ENCODE data around the gene CDK1.
A peak's percentile ranks its signal among the peaks of the same experiment; 100 is the strongest.

The CDK1 gene

GRCh38 chr10:60798870-60799269, 20.6 kb downstream of the CDK1 start:
- Histone ChIP-seq H3K4me1 (ENCODE audit: control insufficient read depth, insufficient read depth, low read length) (no peaks in the 10 kb centered on the region), H3K9me3 (ENCODE audit: control insufficient read depth, insufficient read depth, low read length) (no peaks in the 10 kb centered on the region), H3K36me3 (ENCODE audit: control insufficient read depth, insufficient read depth, low read length) (peaks cover 38% of the 10 kb centered on the region), H3K27ac (ENCODE audit: low read depth, low read length) (no peak overlapping the region), H3K4me3 (ENCODE audit: low read depth, low read length) (no peak overlapping the region), H3K9ac (ENCODE audit: low read depth, low read length) (no peak overlapping the region), H3K27me3 (ENCODE audit: control insufficient read depth, insufficient read depth, low read length) (no peaks in the 10 kb centered on the region)

GRCh38 chr10:60799971-60800650, 21.8 kb downstream of the CDK1 start:
- H3K27me3 ChIP-seq (ENCODE audit: control insufficient read depth, insufficient read depth, low read length), result no peaks in the 10 kb centered on the region
- no peaks in the 10 kb centered on the region for H3K4me1 ChIP-seq (ENCODE audit: control insufficient read depth, insufficient read depth, low read length)
- no peaks in the 10 kb centered on the region for H3K9me3 ChIP-seq (ENCODE audit: control insufficient read depth, insufficient read depth, low read length)
- H3K27ac ChIP-seq (ENCODE audit: low read depth, low read length), result peak overlapping the region; percentile 33
- H3K4me3 ChIP-seq (ENCODE audit: low read depth, low read length), result no peak overlapping the region
- peaks cover 26% of the 10 kb centered on the region for H3K36me3 ChIP-seq (ENCODE audit: control insufficient read depth, insufficient read depth, low read length)
- no peak overlapping the region for H3K9ac ChIP-seq (ENCODE audit: low read depth, low read length)

- no peaks in the 10 kb centered on the region for H3K9me3 ChIP-seq (ENCODE audit: control insufficient read depth, insufficient read depth, low read length)
- H3K4me3 ChIP-seq (ENCODE audit: low read depth, low read length), result no peak overlapping the region
- no peaks in the 10 kb centered on the region for H3K4me1 ChIP-seq (ENCODE audit: control insufficient read depth, insufficient read depth, low read length)
- no peaks in the 10 kb centered on the region for H3K27me3 ChIP-seq (ENCODE audit: control insufficient read depth, insufficient read depth, low read length)
- peaks cover 18% of the 10 kb centered on the region for H3K36me3 ChIP-seq (ENCODE audit: control insufficient read depth, insufficient read depth, low read length)
- no peak overlapping the region for H3K27ac ChIP-seq (ENCODE audit: low read depth, low read length)
- H3K9ac ChIP-seq (ENCODE audit: low read depth, low read length), result no peak overlapping the region
These were observed 22.6 kb downstream of the CDK1 start for GRCh38 chr10:60800918-60801317.

GRCh38 chr10:60801522-60801921, 23.2 kb downstream of the CDK1 start:
- H3K27ac ChIP-seq (ENCODE audit: low read depth, low read length), result no peak overlapping the region
- H3K36me3 ChIP-seq (ENCODE audit: control insufficient read depth, insufficient read depth, low read length), result peaks cover 12% of the 10 kb centered on the region
- H3K27me3 ChIP-seq (ENCODE audit: control insufficient read depth, insufficient read depth, low read length), result no peaks in the 10 kb centered on the region
- no peaks in the 10 kb centered on the region for H3K4me1 ChIP-seq (ENCODE audit: control insufficient read depth, insufficient read depth, low read length)
- no peaks in the 10 kb centered on the region for H3K9me3 ChIP-seq (ENCODE audit: control insufficient read depth, insufficient read depth, low read length)
- no peak overlapping the region for H3K4me3 ChIP-seq (ENCODE audit: low read depth, low read length)
- no peak overlapping the region for H3K9ac ChIP-seq (ENCODE audit: low read depth, low read length)

GRCh38 chr10:60803433-60803832, 25.2 kb downstream of the CDK1 start:
- H3K9ac ChIP-seq (ENCODE audit: low read depth, low read length), result no peak overlapping the region
- no peaks in the 10 kb centered on the region for H3K27me3 ChIP-seq (ENCODE audit: control insufficient read depth, insufficient read depth, low read length)
- no peak overlapping the region for H3K27ac ChIP-seq (ENCODE audit: low read depth, low read length)
- H3K9me3 ChIP-seq (ENCODE audit: control insufficient read depth, insufficient read depth, low read length), result no peaks in the 10 kb centered on the region
- H3K4me3 ChIP-seq (ENCODE audit: low read depth, low read length), result no peak overlapping the region
- H3K4me1 ChIP-seq (ENCODE audit: control insufficient read depth, insufficient read depth, low read length), result no peaks in the 10 kb centered on the region
- H3K36me3 ChIP-seq (ENCODE audit: control insufficient read depth, insufficient read depth, low read length), result no peaks in the 10 kb centered on the region

- Histone ChIP-seq H3K27ac (ENCODE audit: low read depth, low read length) (no peak overlapping the region), H3K4me1 (ENCODE audit: control insufficient read depth, insufficient read depth, low read length) (no peaks in the 10 kb centered on the region), H3K9ac (ENCODE audit: low read depth, low read length) (no peak overlapping the region), H3K4me3 (ENCODE audit: low read depth, low read length) (no peak overlapping the region), H3K9me3 (ENCODE audit: control insufficient read depth, insufficient read depth, low read length) (no peaks in the 10 kb centered on the region), H3K36me3 (ENCODE audit: control insufficient read depth, insufficient read depth, low read length) (no peaks in the 10 kb centered on the region), H3K27me3 (ENCODE audit: control insufficient read depth, insufficient read depth, low read length) (no peaks in the 10 kb centered on the region)
These were observed 25.6 kb downstream of the CDK1 start for GRCh38 chr10:60803865-60804264.

- H3K4me1 ChIP-seq (ENCODE audit: control insufficient read depth, insufficient read depth, low read length), result no peaks in the 10 kb centered on the region
- H3K4me3 ChIP-seq (ENCODE audit: low read depth, low read length), result no peak overlapping the region
- no peak overlapping the region for H3K27ac ChIP-seq (ENCODE audit: low read depth, low read length)
- no peak overlapping the region for H3K9ac ChIP-seq (ENCODE audit: low read depth, low read length)
- H3K9me3 ChIP-seq (ENCODE audit: control insufficient read depth, insufficient read depth, low read length), result no peaks in the 10 kb centered on the region
- no peaks in the 10 kb centered on the region for H3K36me3 ChIP-seq (ENCODE audit: control insufficient read depth, insufficient read depth, low read length)
- H3K27me3 ChIP-seq (ENCODE audit: control insufficient read depth, insufficient read depth, low read length), result no peaks in the 10 kb centered on the region
These were observed 28.6 kb downstream of the CDK1 start for GRCh38 chr10:60806921-60807320.

- Histone ChIP-seq H3K4me3 (ENCODE audit: low read depth, low read length) (no peak overlapping the region), H3K27ac (ENCODE audit: low read depth, low read length) (no peak overlapping the region), H3K9ac (ENCODE audit: low read depth, low read length) (no peak overlapping the region), H3K9me3 (ENCODE audit: control insufficient read depth, insufficient read depth, low read length) (no peaks in the 10 kb centered on the region), H3K36me3 (ENCODE audit: control insufficient read depth, insufficient read depth, low read length) (no peaks in the 10 kb centered on the region), H3K4me1 (ENCODE audit: control insufficient read depth, insufficient read depth, low read length) (no peaks in the 10 kb centered on the region), H3K27me3 (ENCODE audit: control insufficient read depth, insufficient read depth, low read length) (no peaks in the 10 kb centered on the region)
These were observed 29.2 kb downstream of the CDK1 start for GRCh38 chr10:60807499-60807898.

GRCh38 chr10:60808036-60808435, 29.8 kb downstream of the CDK1 start:
- Histone ChIP-seq H3K27ac (ENCODE audit: low read depth, low read length) (no peak overlapping the region), H3K9me3 (ENCODE audit: control insufficient read depth, insufficient read depth, low read length) (no peaks in the 10 kb centered on the region), H3K4me3 (ENCODE audit: low read depth, low read length) (no peak overlapping the region), H3K36me3 (ENCODE audit: control insufficient read depth, insufficient read depth, low read length) (no peaks in the 10 kb centered on the region), H3K27me3 (ENCODE audit: control insufficient read depth, insufficient read depth, low read length) (no peaks in the 10 kb centered on the region), H3K9ac (ENCODE audit: low read depth, low read length) (no peak overlapping the region), H3K4me1 (ENCODE audit: control insufficient read depth, insufficient read depth, low read length) (no peaks in the 10 kb centered on the region)

GRCh38 chr10:60809157-60809556, 30.9 kb downstream of the CDK1 start:
- no peaks in the 10 kb centered on the region for H3K36me3 ChIP-seq (ENCODE audit: control insufficient read depth, insufficient read depth, low read length)
- no peak overlapping the region for H3K27ac ChIP-seq (ENCODE audit: low read depth, low read length)
- no peaks in the 10 kb centered on the region for H3K9me3 ChIP-seq (ENCODE audit: control insufficient read depth, insufficient read depth, low read length)
- no peaks in the 10 kb centered on the region for H3K27me3 ChIP-seq (ENCODE audit: control insufficient read depth, insufficient read depth, low read length)
- no peaks in the 10 kb centered on the region for H3K4me1 ChIP-seq (ENCODE audit: control insufficient read depth, insufficient read depth, low read length)
- H3K9ac ChIP-seq (ENCODE audit: low read depth, low read length), result no peak overlapping the region
- H3K4me3 ChIP-seq (ENCODE audit: low read depth, low read length), result no peak overlapping the region

- Histone ChIP-seq H3K9me3 (ENCODE audit: control insufficient read depth, insufficient read depth, low read length) (no peaks in the 10 kb centered on the region), H3K36me3 (ENCODE audit: control insufficient read depth, insufficient read depth, low read length) (no peaks in the 10 kb centered on the region), H3K9ac (ENCODE audit: low read depth, low read length) (no peak overlapping the region), H3K27ac (ENCODE audit: low read depth, low read length) (no peak overlapping the region), H3K27me3 (ENCODE audit: control insufficient read depth, insufficient read depth, low read length) (no peaks in the 10 kb centered on the region), H3K4me1 (ENCODE audit: control insufficient read depth, insufficient read depth, low read length) (no peaks in the 10 kb centered on the region), H3K4me3 (ENCODE audit: low read depth, low read length) (no peak overlapping the region)
These were observed 32.3 kb downstream of the CDK1 start for GRCh38 chr10:60810437-60811182.
